K562 (cell line): Measurements from ENCODE around the gene ENDOV. TPM values are rescaled to one million over a fixed set of nuclear protein-coding genes. Genes with fewer than 3 reads are reported as not detected.

ENCODE experiments used
- ATAC-seq: fragments of 200-7000 bp; cut with Tn5 transposase; 3 replicates; pipeline ENCODE4 v1.9.1; 2020; ENCODE audit warnings: moderate library complexity
- BruUV-seq: library from RNA; stranded (reverse); fragments of 400-500 nt; replicated peaks from 2 replicates; lab custom pipeline; 2021; lab: Mats Ljungman, UMichigan
- CTCF ChIA-PET: fragments of 300-600 bp; formaldehyde crosslinking; extraction: SDS; loops from one replicate; lab custom pipeline; 2021; ENCODE audit warnings: low intra/inter-chr PET ratio; lab: Yijun Ruan, JAX
- POLR2A ChIA-PET: fragments of 300-600, 350-650 bp; sonication (Branson Sonifier 250); formaldehyde crosslinking; extraction: SDS; loops from one replicate; lab custom pipeline; 2021; ENCODE audit warnings: antibody characterized with exemption, inconsistent platforms; lab: Yijun Ruan, JAX
- DNase-seq, 4 experiments: peaks; one replicate each; pipeline versions ENCODE4 v3.0.0 to v3.0.0-alpha.2; 2011 to 2018; ENCODE audit warnings: low spot score in 3 of 4, mixed read lengths in 3 of 4; ENCODE audit errors: extremely low read depth in 1 of 4
- FAIRE-seq: peaks from 2 replicates; lab custom pipeline; 2011; peaks lifted over from hg19 to GRCh38; lab: Jason Lieb, UNC
- H2AFZ ChIP-seq: 2 replicates; pipeline ENCODE4 v1.6.0; 2011; ENCODE audit warnings: low read depth, low read length, control low read depth, inconsistent platforms
- H3K27ac ChIP-seq: fragments of 200-600 bp; 3 replicates; pipeline ENCODE4 v1.8.0; 2011; ENCODE audit warnings: low read depth, mild to moderate bottlenecking, control low read depth, inconsistent platforms, low read length, moderate library complexity, mixed read lengths; ENCODE audit errors: extremely low read depth
- H3K27me3 ChIP-seq, 2 experiments: fragments of 300-600 bp in 1 of 2; 2 replicates in 1 of 2; 3 replicates in 1 of 2; pipeline versions ENCODE4 v1.6.0 to v1.8.0; 2011; ENCODE audit warnings: inconsistent platforms in 2 of 2, low read length in 2 of 2, mild to moderate bottlenecking in 1 of 2, mixed read lengths in 1 of 2, moderate library complexity in 1 of 2; ENCODE audit not compliant: control insufficient read depth in 2 of 2, insufficient read depth in 2 of 2
- H3K36me3 ChIP-seq: fragments of 300-600 bp; 3 replicates; pipeline ENCODE4 v1.8.0; 2011; ENCODE audit warnings: mild to moderate bottlenecking, low read length, inconsistent platforms; ENCODE audit not compliant: control insufficient read depth, insufficient read depth
- H3K4me1 ChIP-seq, 2 experiments: fragments of 200-600 bp in 1 of 2; replicated peaks in 1 of 2; 2 replicates in 1 of 2; 3 replicates in 1 of 2; pipeline versions ENCODE4 v1.5.1 to v1.8.0; 2011; ENCODE audit warnings: inconsistent platforms in 2 of 2, low read length in 2 of 2, mild to moderate bottlenecking in 1 of 2, mixed read lengths in 1 of 2, moderate library complexity in 1 of 2; ENCODE audit not compliant: control insufficient read depth in 2 of 2, insufficient read depth in 2 of 2
- H3K4me2 ChIP-seq: 2 replicates; pipeline ENCODE4 v1.6.1; 2011; ENCODE audit warnings: low read length, control low read depth, inconsistent platforms, mixed read lengths; ENCODE audit not compliant: insufficient read depth
- H3K4me3 ChIP-seq: fragments of 200-600 bp; sonication (generic), shearing (Covaris generic); 2 replicates; pipeline ENCODE4 v1.5.1; 2016; ENCODE audit warnings: control low read depth, inconsistent platforms
- H3K79me2 ChIP-seq: fragments of 200-600 bp; 3 replicates; pipeline ENCODE4 v1.8.0; 2011; ENCODE audit warnings: low read length, inconsistent platforms; ENCODE audit not compliant: control insufficient read depth, insufficient read depth
- H3K9ac ChIP-seq, 2 experiments: 2 replicates each; pipeline versions ENCODE4 v1.6.0 to v1.6.1; 2011; ENCODE audit warnings: low read depth in 2 of 2, low read length in 2 of 2, control low read depth in 1 of 2, inconsistent platforms in 1 of 2, mild to moderate bottlenecking in 1 of 2, mixed read lengths in 1 of 2; ENCODE audit not compliant: insufficient read depth in 1 of 2
- H3K9me1 ChIP-seq: one replicate; pipeline ENCODE4 v1.6.0; 2011; ENCODE audit warnings: inconsistent platforms, mild to moderate bottlenecking, low read length, moderate library complexity; ENCODE audit not compliant: control insufficient read depth, insufficient read depth
- H3K9me3 ChIP-seq: replicated peaks from 2 replicates; pipeline ENCODE4 v1.5.1; 2011; ENCODE audit warnings: low read depth, low read length, inconsistent platforms; ENCODE audit not compliant: control insufficient read depth, insufficient read depth
- H4K20me1 ChIP-seq: replicated peaks from 2 replicates; pipeline ENCODE4 v1.6.1; 2011; ENCODE audit warnings: low read length, inconsistent platforms, mixed read lengths; ENCODE audit not compliant: control insufficient read depth, insufficient read depth
- CBX1 ChIP-seq: sonication (generic); IDR thresholded peaks from 2 replicates; pipeline ENCODE4 v1.6.1; 2016; ENCODE audit warnings: antibody characterized with exemption, low read depth, mild to moderate bottlenecking
- COPS2 ChIP-seq: fragments of 450-650 bp; conservative IDR thresholded peaks from 2 replicates; pipeline ENCODE4 v1.6.1; 2016; ENCODE audit warnings: mild to moderate bottlenecking, moderate library complexity
- MTA3 ChIP-seq: fragments of 450-650 bp; formaldehyde crosslinking; IDR thresholded peaks from 2 replicates; pipeline ENCODE4 v1.6.1; 2017; ENCODE audit warnings: mild to moderate bottlenecking, borderline replicate concordance
- NRF1 ChIP-seq, 2 experiments: fragments of 450-650 bp; IDR thresholded peaks in 1 of 2; conservative IDR thresholded peaks in 1 of 2; 2 replicates each; pipeline ENCODE4 v1.6.1; 2014; ENCODE audit warnings: mild to moderate bottlenecking in 2 of 2
- POLR2H ChIP-seq: IDR thresholded peaks from 2 replicates; pipeline ENCODE4 v1.6.1; 2016; ENCODE audit warnings: missing genetic modification characterization, low read depth, mild to moderate bottlenecking, control low read depth, missing compliant biosample characterization, moderate library complexity
- PRMT5 ChIP-seq: sonication (generic); formaldehyde crosslinking; IDR thresholded peaks from 2 replicates; pipeline ENCODE4 v1.5.0; 2020; ENCODE audit warnings: missing genetic modification reagents
- RBBP5 ChIP-seq: fragments of 200-600 bp; sonication (generic); IDR thresholded peaks from 2 replicates; pipeline ENCODE4 v1.6.1; 2012; ENCODE audit warnings: borderline replicate concordance, mild to moderate bottlenecking, low read length, control low read depth, inconsistent platforms; ENCODE audit not compliant: insufficient read depth, poor library complexity, severe bottlenecking
- SAFB ChIP-seq: fragments of 200-400 bp; formaldehyde crosslinking; IDR thresholded peaks from 2 replicates; pipeline ENCODE4 v1.6.1; 2017; ENCODE audit warnings: low read depth, low read length, borderline replicate concordance
- SMARCA5 ChIP-seq: fragments of 450-650 bp; IDR thresholded peaks from 2 replicates; pipeline ENCODE4 v1.6.1; 2016
- TEAD1 ChIP-seq, 2 experiments: fragments of 450-650 bp in 1 of 2; sonication (generic) in 1 of 2; formaldehyde crosslinking; IDR thresholded peaks; 2 replicates each; pipeline versions ENCODE4 v1.4.0 to v1.8.0; 2020 to 2022; ENCODE audit warnings: mild to moderate bottlenecking in 2 of 2, missing genetic modification reagents in 1 of 2
- ZNF140 ChIP-seq: fragments of 250-450 bp; sonication (Bioruptor Pico); IDR thresholded peaks from 2 replicates; pipeline ENCODE4 v1.8.0; 2021; ENCODE audit warnings: moderate library complexity, mild to moderate bottlenecking, inconsistent platforms
- ZNF431 ChIP-seq: sonication (generic); formaldehyde crosslinking; IDR thresholded peaks from 2 replicates; pipeline ENCODE4 v1.8.0; 2022; ENCODE audit warnings: mild to moderate bottlenecking, missing genetic modification reagents
- ZNF586 ChIP-seq: fragments of 450-650 bp; formaldehyde crosslinking; conservative IDR thresholded peaks from 2 replicates; pipeline ENCODE4 v1.4.0; 2020; ENCODE audit warnings: mild to moderate bottlenecking, moderate library complexity
- ZNF75A ChIP-seq: fragments of 450-650 bp; formaldehyde crosslinking; IDR thresholded peaks from 2 replicates; pipeline ENCODE4 v1.4.0; 2020; ENCODE audit warnings: mild to moderate bottlenecking
- ZNF785 ChIP-seq: fragments of 250-450 bp; sonication (Bioruptor Pico); IDR thresholded peaks from 2 replicates; pipeline ENCODE4 v1.4.0; 2020; ENCODE audit warnings: mild to moderate bottlenecking
- WGBS: fragments of 100-300 bp; shearing (Covaris generic); methylation state at CpG from one replicate; pipeline ENCODE4 v1.1.6; 2016; ENCODE audit warnings: low coverage, mixed read lengths; ENCODE audit not compliant: insufficient coverage; ENCODE audit errors: missing lambda C conversion rate; 5-methylcytosine and 5-hydroxymethylcytosine counted together
- in situ Hi-C: fragments of 300-500 bp; cut with MboI; formaldehyde crosslinking; loops from 4 replicates; pipeline ENCODE4 v1.15.0; 2018; ENCODE audit warnings: inconsistent platforms, mixed read lengths
- intact Hi-C: fragments of 100-400 bp; cut with micrococcal nuclease; formaldehyde crosslinking; loops from 2 replicates; pipeline ENCODE4 v1.14.2; 2022
- polyA plus RNA-seq, 8 experiments: library from polyadenylated mRNA; depleted of rRNA in 4 of 8; stranded (reverse) in 5 of 8; unstranded in 3 of 8; fragments of >200 nt; fragmentation: Nextera tagmentation in 2 of 8; fragmentation: Illumina TruSeq in 1 of 8; extraction: Ambion mirVana in 2 of 8; extraction: Trizol in 1 of 8; gene quantifications; 2 replicates each; pipeline versions ENCODE4 v1.2.1 to v1.2.3, GENCODE V29; 2011 to 2014; ENCODE audit warnings: inconsistent platforms in 1 of 8, missing spikeins in 1 of 8
- total RNA-seq, 7 experiments: library from RNA; depleted of rRNA in 6 of 7; stranded (reverse); fragments of >200 nt in 6 of 7; fragmentation: Illumina TruSeq in 2 of 7; extraction: Trizol in 2 of 7; gene quantifications; 2 replicates each; pipeline versions ENCODE4 v1.2.1 to v1.2.3, GENCODE V29; 2011 to 2021; ENCODE audit warnings: low replicate concordance in 1 of 7
- TF ChIP-seq, protein P1 (sequence below), 2 experiments: fragments of 450-650 bp; IDR thresholded peaks; 2 replicates each; pipeline ENCODE4 v1.6.1; 2018; ENCODE audit warnings: mild to moderate bottlenecking in 2 of 2, low read depth in 1 of 2; ENCODE audit not compliant: partially characterized antibody in 2 of 2

ENDOV gene
- total and polyA plus RNA-seq, 9 of the 15 experiments (the other 6 are each of a cell fraction or from before 2014, with no cell fraction given) = 1.2 to 8.2 (median 3.7) TPM

DNA sequence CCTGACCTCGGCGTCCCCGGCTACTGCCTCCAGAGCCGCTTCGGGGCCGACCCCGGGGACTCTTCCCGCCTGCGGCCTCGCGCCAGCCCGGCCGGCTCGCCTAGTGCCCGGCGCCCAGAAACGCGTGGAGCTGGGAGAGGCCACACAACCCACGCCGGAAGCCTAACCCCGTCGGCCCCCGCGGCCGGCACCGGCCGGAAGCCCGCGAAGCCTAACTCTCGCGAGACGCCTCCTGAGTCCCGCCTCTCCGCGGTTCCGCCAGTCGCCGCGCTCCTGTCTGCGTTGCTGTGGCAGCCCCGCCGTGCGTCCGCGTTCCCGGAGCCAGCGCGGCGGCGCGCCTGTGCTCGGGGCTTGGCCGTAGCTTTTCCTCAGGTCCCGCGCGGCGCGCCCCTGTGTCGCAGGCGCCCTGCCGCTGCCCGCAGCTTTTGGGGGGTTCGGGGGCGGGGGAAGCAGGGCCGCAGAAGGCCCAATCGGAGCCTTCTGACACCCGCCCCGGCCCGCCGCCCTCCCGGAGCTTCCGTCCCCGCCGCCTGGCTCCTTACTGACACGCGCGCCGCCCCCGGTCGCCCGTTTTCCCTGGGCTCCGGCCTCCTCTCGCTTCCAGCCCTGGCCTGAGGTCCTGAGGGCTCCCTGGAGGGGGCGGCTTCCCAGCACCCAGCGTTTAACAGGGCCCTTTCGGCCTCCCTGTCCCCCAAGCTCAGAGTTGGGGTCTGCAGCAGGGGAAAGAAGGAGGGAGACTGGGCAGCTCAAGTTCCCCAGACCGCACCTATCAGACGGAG, 39.8 kb downstream of the ENDOV start (continued):
- peak; percentile 83 for TF ChIP-seq POLR2H (tag)
- 0 out of 2 replicates have a peak, but pooled peaks have one; percentile 75 for TF ChIP-seq ZNF431 (CRISPR knock-in tag)
- TF ChIP-seq CBX1 = no peak; the same call in none of the 2 replicates
- peak; percentile 93 for TF ChIP-seq SMARCA5
- TF ChIP-seq TEAD1 (CRISPR knock-in tag; IDR thresholded peaks at IDR 0.05) = peak in 1 of 2 experiments; percentile 67; a peak in 1 of 4 replicates
- no peak for TF ChIP-seq ZNF785 (CRISPR knock-in tag)
- no peak for TF ChIP-seq ZNF586
- TF ChIP-seq RBBP5 = peak; percentile 65
- peak; percentile 84 to 87 for TF ChIP-seq NRF1 (conservative IDR thresholded peaks at IDR 0.05 in 1 of 2, IDR thresholded peaks at IDR 0.05 in 1 of 2)
- TF ChIP-seq, all 486 proteins: peak for 183

DNA sequence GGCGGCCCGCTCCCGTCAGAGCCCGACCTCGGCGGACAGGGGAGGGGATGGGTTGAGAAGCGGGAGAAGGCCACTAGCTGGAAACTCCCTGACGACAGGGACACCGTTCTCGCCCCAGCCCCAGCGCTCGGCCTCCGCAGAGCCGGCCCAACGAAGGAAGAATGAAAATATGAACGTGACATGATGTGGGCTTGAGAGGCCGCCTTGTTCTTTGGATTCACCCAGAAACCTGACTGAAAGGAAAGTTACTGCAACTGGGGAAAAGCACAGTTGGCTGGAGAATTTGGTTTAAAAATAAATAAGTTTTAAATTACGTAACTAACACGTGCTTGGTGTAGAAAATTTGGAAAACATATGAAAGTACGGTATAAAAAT, 40.4 kb downstream of the ENDOV start:
- Histone ChIP-seq H3K9me1 (no peaks in the 10 kb centered on the region), H3K4me2 (peak overlapping the region; percentile 91), H3K9ac (peak overlapping the region; percentile 97 to 100), H3K4me1 (peaks cover 36 to 55% of the 10 kb centered on the region in 2 experiments), H3K4me3 (peak overlapping the region; percentile 72), H2AFZ (peak overlapping the region; percentile 90), H3K27ac (peak overlapping the region; percentile 90), H3K9me3 (no peaks in the 10 kb centered on the region), H3K36me3 (no peaks in the 10 kb centered on the region), H4K20me1 (no peaks in the 10 kb centered on the region; the same call in 1 of the 2 replicates), H3K79me2 (peaks cover 3% of the 10 kb centered on the region; the same call in 2 of the 3 replicates), H3K27me3 (peaks cover 3 to 31% of the 10 kb centered on the region in 2 experiments; a peak in 4 of 5 replicates)
- peak in 2 of 4 experiments; percentile 76 to 80 for DNase-seq
- peak; percentile 73 for ATAC-seq
- peak; percentile 71 for FAIRE-seq
- ChIA-PET CTCF (interaction anchor here (0.7 kb wide), 1 partner anchor 373 kb away, joined by 3 read pairs; no protein-coding TSS in a partner anchor), POLR2A (interaction anchor here (0.5 to 1.3 kb wide), 13 partner anchors 9 to 536 kb away, joined by 3 to 10 read pairs (median 4); partner anchors contain the start of gene CHMP6)
- in situ Hi-C loops = no loop called here
- TSS peak; percentile 95 for BruUV-seq
- intact Hi-C loops = no loop called here
- WGBS = 3% methylated on average over 19 of the region's 20 CpGs
- TF ChIP-seq, protein P1, sequence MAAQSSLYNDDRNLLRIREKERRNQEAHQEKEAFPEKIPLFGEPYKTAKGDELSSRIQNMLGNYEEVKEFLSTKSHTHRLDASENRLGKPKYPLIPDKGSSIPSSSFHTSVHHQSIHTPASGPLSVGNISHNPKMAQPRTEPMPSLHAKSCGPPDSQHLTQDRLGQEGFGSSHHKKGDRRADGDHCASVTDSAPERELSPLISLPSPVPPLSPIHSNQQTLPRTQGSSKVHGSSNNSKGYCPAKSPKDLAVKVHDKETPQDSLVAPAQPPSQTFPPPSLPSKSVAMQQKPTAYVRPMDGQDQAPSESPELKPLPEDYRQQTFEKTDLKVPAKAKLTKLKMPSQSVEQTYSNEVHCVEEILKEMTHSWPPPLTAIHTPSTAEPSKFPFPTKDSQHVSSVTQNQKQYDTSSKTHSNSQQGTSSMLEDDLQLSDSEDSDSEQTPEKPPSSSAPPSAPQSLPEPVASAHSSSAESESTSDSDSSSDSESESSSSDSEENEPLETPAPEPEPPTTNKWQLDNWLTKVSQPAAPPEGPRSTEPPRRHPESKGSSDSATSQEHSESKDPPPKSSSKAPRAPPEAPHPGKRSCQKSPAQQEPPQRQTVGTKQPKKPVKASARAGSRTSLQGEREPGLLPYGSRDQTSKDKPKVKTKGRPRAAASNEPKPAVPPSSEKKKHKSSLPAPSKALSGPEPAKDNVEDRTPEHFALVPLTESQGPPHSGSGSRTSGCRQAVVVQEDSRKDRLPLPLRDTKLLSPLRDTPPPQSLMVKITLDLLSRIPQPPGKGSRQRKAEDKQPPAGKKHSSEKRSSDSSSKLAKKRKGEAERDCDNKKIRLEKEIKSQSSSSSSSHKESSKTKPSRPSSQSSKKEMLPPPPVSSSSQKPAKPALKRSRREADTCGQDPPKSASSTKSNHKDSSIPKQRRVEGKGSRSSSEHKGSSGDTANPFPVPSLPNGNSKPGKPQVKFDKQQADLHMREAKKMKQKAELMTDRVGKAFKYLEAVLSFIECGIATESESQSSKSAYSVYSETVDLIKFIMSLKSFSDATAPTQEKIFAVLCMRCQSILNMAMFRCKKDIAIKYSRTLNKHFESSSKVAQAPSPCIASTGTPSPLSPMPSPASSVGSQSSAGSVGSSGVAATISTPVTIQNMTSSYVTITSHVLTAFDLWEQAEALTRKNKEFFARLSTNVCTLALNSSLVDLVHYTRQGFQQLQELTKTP (IDR thresholded peaks at IDR 0.05; ENCODE audit: low read depth in 1 of 2, partially characterized antibody in 2 of 2) = peak in 1 of 2 experiments; percentile 51
- TF ChIP-seq SAFB = no peak
- no peak for TF ChIP-seq ZNF140
- TF ChIP-seq ZNF75A (CRISPR knock-in tag) = no peak
- no peak for TF ChIP-seq COPS2
- peak; percentile 6; the same call in 1 of the 2 replicates for TF ChIP-seq MTA3
- TF ChIP-seq PRMT5 = no peak
